GM19438 (cell line): ENCODE results near the gene PITRM1.

Source experiments
- ATAC-seq: cut with Tn5 transposase; IDR thresholded peaks from one replicate; pipeline ENCODE4 v1.9.1; 2021; ENCODE audit warnings: low read depth; ENCODE audit not compliant: unreplicated experiment

PITRM1 gene

GRCh38 chr10:3125527-3126170, 46.9 kb downstream of the PITRM1 start:
- ATAC-seq = no peak

DNA sequence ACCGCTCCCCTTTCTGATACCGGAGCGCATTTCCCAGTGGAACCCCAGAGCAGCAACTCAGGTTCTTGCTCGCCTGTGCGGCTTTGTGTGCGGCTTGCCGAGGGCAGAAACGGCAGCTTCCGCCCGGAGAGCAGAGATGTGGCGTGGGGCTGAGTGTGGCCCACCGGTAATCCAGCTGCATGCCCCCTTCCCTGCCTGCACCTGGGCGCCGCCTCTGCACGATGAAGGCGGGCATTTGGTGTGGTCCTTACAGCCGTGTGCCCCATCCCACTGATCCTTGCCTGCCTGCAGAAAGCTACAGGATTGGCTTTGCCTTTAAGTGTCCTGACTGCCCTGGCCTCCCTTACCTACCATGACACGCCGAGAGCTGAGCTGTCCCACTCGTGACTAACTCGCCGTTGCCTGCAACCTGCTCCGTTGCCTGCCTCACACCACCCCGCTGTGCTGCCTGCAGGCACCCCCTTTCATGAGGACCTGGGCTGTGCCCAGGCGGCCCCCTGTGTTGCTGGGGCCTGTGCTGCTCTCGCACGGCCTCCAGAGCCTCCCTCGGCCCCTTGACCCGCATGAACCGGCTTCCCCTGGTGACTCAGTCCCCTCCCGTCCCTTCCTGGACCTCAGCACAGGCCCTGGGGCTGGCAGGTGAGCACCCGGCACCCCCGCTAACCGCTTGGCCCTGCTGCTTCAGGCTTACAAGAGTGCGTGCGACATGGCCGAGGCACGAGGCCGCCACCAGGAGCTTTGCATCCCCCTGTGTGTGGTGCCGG, 48.0 kb downstream of the PITRM1 start:
- ATAC-seq = no peak

DNA sequence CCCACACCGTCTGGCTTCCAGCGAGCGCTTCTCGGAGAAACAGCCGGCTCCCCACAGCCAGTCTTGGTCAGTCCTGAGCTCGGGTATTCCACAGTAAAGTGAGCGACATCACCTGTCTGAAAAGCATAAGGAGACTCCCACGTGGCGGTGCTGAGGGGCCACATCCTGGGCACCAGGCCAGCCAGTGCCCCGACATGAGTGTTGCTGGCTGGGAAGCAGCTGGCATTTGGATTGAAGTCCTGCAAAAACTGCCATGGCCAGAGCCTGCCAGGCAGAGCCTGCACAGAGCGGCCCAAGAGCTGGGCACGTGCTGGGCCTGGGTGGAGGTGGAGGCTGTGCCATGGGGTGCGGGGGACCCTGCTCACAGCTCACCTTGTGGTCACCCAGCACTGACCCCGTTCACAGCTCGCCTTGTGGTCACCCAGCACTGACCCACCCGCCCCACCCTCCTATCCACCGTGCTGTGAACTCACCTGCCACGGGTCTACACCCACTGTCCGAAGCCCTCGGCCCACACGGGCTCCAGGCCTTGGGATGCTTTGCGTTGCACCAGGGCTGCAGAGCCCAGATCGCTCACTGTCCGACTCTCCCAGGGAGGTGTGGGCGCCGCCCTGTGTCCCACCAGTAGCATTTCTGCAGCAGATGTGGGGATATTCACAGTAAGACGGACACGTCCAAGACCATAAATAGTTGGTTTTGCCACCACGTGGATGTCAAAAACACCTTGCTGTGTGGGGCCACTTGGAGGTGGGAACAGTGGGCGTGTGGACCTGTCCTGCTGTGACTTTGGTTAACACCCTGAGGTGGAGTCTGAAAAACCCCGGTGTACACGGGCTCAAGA, 48.8 kb downstream of the PITRM1 start:
- no peak for ATAC-seq

- no peak for ATAC-seq
Observed at GRCh38 chr10:3122486-3123205, 49.9 kb downstream of the PITRM1 start.

GRCh38 chr10:3122034-3122433, 50.5 kb downstream of the PITRM1 start:
- no peak for ATAC-seq

GRCh38 chr10:3119796-3120459, 52.7 kb downstream of the PITRM1 start:
- no peak for ATAC-seq

- ATAC-seq = no peak
Observed at GRCh38 chr10:3118641-3119091, 53.9 kb downstream of the PITRM1 start.

GRCh38 chr10:3117486-3117885, 55.1 kb downstream of the PITRM1 start:
- no peak for ATAC-seq

- no peak for ATAC-seq
Observed at GRCh38 chr10:3116508-3117100, 56.0 kb downstream of the PITRM1 start.

GRCh38 chr10:3115685-3116084, 56.9 kb downstream of the PITRM1 start:
- ATAC-seq = no peak

GRCh38 chr10:3113343-3113720, 59.2 kb downstream of the PITRM1 start:
- no peak for ATAC-seq

DNA sequence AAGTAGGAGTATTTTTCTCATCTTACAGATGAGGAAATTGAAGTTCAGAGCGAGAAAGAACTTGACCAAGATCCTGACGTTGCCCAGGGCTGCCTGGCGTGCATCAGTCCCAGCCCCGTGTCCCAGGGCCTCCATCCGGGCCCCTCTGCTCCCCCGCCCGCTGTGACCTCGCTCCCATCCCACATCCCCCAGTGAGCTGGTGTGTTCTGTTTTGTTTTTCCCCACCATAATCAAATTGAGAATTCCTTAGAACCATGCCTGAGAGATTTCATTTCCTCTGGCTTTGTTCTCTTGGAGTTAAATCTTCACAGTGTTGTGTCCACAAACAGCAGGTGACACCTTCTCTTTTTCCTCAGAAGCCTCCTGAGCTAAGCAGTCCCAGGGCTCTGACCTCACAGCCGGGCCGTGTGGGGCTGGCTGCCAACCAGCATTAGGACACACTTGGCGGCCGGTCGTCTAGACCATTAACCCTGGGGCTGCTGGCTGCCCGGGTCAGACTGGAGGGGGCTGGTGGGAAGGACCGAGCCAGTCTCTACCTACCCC, 60.9 kb downstream of the PITRM1 start:
- no peak for ATAC-seq

GRCh38 chr10:3110782-3111620, 61.6 kb downstream of the PITRM1 start:
- ATAC-seq = no peak

DNA sequence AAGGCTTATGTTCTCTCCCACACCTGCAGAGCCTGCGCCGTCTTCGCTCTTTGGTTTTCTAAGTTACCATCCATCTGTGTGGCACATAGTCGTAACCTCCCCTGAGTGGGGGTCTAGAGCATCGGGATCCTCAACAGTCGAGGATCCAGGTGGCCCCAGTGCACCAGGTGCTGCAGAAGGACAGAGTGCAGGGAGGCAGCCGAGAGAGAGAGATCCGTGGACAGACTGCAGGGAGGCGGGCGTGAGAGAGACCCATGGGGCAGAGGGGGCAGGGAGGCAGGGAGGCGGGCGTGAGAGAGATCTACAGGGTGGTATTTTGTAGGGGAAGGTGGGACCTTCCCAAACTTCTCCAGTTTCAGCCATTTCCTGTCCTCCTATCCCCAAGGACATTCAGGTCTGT, 62.9 kb downstream of the PITRM1 start:
- ATAC-seq = no peak

- ATAC-seq = no peak
Observed at GRCh38 chr10:3109196-3109595, 63.4 kb downstream of the PITRM1 start.

GRCh38 chr10:3108575-3109105, 63.9 kb downstream of the PITRM1 start:
- no peak for ATAC-seq

DNA sequence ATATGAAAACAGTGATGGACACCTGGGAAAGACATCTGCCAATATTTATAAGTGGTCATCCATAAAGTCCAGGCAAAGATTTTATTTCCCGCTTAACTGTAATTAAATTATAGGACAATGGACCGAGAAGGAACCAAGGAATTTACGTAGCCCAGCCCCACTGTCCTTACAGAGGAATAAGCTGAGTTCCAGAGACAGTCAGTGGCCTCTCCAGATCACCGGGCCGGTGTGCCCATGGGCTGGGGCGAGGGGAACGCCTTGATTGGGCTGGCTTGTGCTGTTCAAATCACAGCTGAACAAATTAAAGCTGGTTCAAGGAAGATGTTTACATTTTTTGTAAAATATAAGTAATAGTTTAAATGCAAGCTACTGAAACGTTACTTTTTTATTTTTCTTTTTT, 64.5 kb downstream of the PITRM1 start:
- ATAC-seq = no peak

DNA sequence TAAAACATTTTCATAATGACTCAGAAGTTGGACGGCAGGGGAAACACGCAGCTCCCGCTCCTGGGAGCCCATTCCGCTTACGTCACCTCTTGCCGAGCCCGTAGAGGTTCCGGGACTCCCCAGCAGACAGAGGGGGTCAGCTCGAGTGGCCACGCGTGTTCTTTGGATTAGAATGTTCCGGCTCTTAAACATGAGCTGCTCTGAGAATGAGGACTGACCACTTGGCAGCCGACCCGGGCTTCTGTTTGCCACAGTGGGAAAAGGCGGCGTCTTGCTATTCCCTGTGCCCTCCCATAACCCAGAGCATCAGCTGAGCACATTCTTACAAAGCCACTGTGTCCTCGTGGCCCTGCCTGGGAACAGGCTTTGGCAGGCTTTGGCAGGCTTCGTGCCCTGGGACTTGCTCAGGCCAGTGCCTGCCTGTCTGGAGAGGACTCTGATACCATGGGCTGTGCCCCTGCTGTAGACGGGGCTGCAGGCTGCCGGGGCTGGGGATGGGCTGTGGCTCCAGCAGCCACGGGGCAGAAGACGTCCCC, 65.1 kb downstream of the PITRM1 start:
- no peak for ATAC-seq
